Gastroesophageal sphincter (tissue), 3 donors: ENCODE results near the gene PPP1R3G.

Source experiments
- POLR2A ChIP-seq, 2 donors: fragments of 450-650 bp; IDR thresholded peaks; one replicate each; pipeline ENCODE4 v1.6.1; 2017; ENCODE audit warnings: antibody characterized with exemption in 2 of 2, mild to moderate bottlenecking in 2 of 2, moderate library complexity in 1 of 2
- TF ChIP-seq, protein P1 (sequence below), 4 experiments: fragments of 200-600 bp in 2 of 4; fragments of 450-650 bp in 2 of 4; sonication (generic) in 1 of 4; IDR thresholded peaks; one replicate each; pipeline ENCODE4 v1.5.1; 2017 to 2019; ENCODE audit warnings: antibody characterized with exemption in 4 of 4, mild to moderate bottlenecking in 2 of 4, moderate library complexity in 2 of 4

DNA sequence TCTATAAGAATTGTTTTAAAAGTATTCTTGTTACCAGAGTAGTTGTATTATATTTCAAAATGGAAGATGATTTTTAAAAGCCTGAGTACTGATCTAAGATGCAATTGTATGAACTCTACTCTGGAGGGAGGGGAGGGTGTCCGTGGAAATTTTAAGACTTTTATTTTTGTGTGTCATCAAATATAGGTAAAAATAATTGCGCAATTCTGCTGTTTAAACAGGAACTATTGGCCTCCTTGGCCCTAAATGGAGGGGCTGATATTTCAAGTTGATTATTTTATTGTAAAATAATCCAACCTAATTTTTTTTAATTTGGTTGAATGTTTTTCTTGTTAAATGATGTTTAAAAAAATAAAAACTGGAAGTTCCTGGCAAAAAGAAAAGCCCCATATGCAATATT, 43.2 kb upstream of the PPP1R3G start:
- TF ChIP-seq, protein P1, sequence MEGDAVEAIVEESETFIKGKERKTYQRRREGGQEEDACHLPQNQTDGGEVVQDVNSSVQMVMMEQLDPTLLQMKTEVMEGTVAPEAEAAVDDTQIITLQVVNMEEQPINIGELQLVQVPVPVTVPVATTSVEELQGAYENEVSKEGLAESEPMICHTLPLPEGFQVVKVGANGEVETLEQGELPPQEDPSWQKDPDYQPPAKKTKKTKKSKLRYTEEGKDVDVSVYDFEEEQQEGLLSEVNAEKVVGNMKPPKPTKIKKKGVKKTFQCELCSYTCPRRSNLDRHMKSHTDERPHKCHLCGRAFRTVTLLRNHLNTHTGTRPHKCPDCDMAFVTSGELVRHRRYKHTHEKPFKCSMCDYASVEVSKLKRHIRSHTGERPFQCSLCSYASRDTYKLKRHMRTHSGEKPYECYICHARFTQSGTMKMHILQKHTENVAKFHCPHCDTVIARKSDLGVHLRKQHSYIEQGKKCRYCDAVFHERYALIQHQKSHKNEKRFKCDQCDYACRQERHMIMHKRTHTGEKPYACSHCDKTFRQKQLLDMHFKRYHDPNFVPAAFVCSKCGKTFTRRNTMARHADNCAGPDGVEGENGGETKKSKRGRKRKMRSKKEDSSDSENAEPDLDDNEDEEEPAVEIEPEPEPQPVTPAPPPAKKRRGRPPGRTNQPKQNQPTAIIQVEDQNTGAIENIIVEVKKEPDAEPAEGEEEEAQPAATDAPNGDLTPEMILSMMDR (IDR thresholded peaks at IDR 0.05), result no peak
- TF ChIP-seq POLR2A (IDR thresholded peaks at IDR 0.05), result no peak
